AG10803 (cell line): ENCODE data around the gene SSTR5.

ENCODE experiments used
- DNase-seq: peaks from one replicate; pipeline ENCODE4 v3.0.0; 2010; ENCODE audit warnings: low read depth
- H3K4me3 ChIP-seq: 2 replicates; pipeline ENCODE4 v1.5.1; 2011; ENCODE audit warnings: mild to moderate bottlenecking, low read length, control low read depth
- TF ChIP-seq, protein P1 (sequence below): conservative IDR thresholded peaks from 2 replicates; pipeline ENCODE4 v1.5.1; 2011; ENCODE audit warnings: mild to moderate bottlenecking, low read length, control low read depth, inconsistent platforms

The SSTR5 gene

DNA sequence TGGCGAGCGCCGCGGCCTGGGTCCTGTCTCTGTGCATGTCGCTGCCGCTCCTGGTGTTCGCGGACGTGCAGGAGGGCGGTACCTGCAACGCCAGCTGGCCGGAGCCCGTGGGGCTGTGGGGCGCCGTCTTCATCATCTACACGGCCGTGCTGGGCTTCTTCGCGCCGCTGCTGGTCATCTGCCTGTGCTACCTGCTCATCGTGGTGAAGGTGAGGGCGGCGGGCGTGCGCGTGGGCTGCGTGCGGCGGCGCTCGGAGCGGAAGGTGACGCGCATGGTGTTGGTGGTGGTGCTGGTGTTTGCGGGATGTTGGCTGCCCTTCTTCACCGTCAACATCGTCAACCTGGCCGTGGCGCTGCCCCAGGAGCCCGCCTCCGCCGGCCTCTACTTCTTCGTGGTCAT is 6.8 kb downstream of the SSTR5 start:
- TF ChIP-seq, protein P1, sequence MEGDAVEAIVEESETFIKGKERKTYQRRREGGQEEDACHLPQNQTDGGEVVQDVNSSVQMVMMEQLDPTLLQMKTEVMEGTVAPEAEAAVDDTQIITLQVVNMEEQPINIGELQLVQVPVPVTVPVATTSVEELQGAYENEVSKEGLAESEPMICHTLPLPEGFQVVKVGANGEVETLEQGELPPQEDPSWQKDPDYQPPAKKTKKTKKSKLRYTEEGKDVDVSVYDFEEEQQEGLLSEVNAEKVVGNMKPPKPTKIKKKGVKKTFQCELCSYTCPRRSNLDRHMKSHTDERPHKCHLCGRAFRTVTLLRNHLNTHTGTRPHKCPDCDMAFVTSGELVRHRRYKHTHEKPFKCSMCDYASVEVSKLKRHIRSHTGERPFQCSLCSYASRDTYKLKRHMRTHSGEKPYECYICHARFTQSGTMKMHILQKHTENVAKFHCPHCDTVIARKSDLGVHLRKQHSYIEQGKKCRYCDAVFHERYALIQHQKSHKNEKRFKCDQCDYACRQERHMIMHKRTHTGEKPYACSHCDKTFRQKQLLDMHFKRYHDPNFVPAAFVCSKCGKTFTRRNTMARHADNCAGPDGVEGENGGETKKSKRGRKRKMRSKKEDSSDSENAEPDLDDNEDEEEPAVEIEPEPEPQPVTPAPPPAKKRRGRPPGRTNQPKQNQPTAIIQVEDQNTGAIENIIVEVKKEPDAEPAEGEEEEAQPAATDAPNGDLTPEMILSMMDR = no peak
- DNase-seq = no peak
- no peak overlapping the region for H3K4me3 ChIP-seq

DNA sequence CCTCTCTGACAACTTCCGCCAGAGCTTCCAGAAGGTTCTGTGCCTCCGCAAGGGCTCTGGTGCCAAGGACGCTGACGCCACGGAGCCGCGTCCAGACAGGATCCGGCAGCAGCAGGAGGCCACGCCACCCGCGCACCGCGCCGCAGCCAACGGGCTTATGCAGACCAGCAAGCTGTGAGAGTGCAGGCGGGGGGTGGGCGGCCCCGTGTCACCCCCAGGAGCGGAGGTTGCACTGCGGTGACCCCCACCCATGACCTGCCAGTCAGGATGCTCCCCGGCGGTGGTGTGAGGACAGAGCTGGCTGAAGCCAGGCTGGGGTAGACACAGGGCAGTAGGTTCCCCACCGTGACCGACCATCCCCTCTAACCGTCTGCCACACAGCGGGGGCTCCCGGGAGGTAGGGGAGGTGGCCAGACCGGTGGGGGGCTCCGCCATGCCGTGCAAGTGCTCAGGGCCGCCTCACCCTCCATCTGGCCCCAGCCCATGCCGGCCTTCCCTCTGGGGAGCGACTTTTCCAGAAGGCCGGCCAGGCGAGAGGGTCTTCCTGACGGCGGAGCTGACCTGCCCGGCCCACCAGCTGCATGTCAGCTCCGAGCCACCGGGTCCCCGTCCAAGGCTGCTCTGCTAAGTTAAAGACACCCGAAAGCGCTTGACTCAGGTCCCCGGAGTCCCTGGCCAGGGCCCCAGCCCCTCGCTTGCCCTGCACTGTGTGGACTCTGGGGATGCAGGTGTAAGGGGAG is 7.4 kb downstream of the SSTR5 start:
- TF ChIP-seq, protein P1 = no peak
- DNase-seq = no peak
- H3K4me3 ChIP-seq = no peak overlapping the region

DNA sequence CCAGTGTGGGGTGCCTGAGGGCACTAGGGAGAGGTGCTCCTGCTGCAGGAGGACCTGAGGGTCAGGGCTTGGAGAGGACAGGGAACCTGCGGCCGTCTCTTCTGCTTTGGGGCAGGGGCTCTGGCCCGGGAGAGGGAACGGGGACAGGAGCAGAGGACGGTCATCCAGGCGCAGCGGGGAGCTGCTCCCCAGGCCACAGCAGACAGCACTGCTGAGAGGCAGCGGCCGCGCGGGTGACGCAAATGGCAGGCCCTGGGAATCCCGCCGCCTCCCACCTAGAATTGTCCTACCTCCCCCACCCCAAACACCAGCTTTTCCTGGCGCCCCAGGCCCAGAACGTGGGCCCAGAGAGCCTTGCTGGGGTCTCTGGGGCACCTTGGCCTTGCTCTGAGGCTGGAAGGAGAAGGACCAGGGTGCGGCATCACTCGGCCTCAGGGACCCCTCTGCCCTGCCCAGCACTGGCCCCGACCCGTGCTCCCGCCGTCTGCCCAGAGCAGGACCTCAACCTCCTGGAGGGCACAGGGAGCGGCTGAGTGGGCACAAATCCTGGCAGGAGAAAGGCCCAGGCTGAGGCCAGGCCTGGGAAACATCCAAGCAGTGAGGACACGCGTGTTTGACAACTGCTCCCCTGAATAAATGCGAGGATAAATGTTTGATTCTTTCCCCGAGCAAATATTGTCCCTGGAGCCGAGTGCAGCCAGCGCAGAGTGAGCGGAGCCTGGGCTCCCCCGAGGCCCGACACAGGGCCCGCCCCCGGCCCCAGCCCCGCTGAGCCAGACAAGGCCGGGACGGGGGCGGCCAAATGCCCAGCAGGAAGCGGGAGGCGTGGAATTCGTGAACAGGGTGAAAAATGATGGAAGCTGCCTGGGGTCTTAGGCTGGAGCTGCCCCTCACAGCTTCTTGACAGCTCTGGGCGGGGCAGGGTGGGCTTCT is 8.5 kb downstream of the SSTR5 start:
- TF ChIP-seq, protein P1 = no peak
- DNase-seq = no peak
- no peak overlapping the region for H3K4me3 ChIP-seq

DNA sequence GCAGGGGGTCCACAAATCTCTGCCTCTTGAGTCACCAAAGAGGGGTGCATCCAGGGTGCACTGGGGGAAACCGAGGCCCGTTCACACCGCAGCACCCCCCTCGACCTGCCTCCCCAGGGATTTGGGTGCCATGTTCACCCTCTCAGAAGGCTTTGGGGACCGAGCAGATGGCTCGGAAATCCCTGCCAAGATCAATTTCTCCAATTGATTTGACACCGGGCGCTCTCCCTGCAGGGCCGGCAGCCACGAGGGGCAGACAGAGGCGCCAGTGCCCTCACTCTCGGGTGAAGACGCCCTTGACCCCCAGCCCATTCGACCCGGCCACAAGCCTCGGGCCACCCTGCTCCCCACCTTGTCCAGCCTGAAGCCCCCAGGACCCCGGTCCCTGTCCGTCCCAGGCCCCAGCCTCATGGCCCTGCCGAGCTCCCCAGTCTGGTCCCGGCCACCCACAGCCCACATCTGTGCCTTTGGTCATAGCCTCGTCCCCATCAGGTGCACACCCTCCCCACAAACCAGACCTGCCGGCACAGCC is 9.3 kb downstream of the SSTR5 start:
- H3K4me3 ChIP-seq = no peak overlapping the region
- TF ChIP-seq, protein P1 = no peak
- no peak for DNase-seq

DNA sequence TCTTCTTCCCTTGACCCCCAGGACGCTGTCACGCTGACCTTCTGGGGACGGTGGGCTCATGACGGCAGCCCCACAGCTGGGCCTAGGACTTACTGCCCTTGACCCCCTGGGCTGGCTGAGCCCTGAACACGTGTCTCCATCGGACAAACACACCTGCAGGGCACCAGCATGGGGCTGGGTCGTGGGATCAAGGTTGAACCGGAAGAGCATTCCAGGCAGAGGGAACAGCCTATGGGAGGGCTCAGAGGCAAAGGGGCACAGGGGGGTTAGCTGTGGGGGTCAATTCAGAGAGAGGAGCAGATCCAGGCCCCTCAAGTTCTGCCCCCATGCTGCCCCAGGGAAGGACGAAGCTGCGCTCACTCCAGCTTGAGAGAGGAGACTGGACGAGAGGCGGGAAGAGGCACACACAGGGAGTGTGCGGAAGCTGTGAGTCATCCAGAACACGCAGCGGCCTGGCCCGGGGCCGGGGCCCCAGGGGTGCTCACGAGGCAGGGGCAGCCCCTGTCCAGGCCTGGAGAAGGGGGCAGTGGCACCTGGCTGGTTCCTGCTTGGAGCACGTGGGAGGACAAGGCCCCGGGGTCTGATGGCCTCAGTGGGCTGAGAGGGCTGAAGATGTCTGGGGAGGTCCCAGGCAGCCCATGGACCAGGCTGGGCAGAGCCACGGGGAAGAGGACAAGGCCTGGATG is 9.9 kb downstream of the SSTR5 start:
- DNase-seq = no peak
- H3K4me3 ChIP-seq = no peak overlapping the region
- TF ChIP-seq, protein P1 = no peak

DNA sequence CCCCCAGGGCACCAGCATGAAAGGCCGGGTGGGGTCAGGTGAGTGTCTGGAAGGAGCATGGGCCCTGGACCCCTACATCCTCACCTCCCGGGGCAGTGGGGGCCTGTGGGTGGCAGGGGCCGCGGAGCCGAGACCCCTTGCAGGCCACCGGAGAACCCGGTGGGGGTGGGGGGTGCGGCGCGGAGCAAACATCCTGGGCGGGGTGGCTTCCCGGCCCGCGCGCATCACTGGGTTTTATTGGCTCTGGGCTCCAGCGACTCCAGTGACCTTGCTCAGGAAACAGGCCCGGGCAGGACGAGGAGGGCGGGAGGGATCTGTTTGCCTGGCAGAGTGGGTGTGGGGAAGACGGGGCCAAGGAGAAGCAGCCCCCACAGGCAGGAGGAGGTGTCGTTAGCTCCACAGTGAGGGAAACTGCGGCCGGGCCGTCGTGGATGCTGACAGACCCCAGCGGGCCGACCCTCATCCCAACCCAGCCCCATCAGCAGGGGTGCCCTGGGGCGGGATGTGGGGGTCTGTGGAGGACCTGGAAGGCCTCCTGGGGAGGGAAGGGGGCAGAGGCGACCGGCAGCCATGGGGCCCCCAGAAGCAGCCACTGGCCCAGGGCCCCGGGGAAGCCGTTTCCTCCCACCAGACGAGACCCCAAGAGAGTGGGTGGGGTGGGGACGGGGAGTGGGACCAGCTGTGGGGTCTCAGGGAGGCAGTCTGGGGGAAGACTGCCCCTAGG is 10.6 kb downstream of the SSTR5 start:
- no peak for DNase-seq
- H3K4me3 ChIP-seq = no peak overlapping the region
- TF ChIP-seq, protein P1 = no peak
